NT2/D1 (cell line): ENCODE measurements around the gene WNK1.

Experiments used
- SUZ12 ChIP-seq: IDR thresholded peaks from 2 replicates; pipeline ENCODE4 v1.6.1; 2011; ENCODE audit not compliant: insufficient read length, insufficient read depth; ENCODE audit errors: extremely low read depth
- YY1 ChIP-seq: IDR thresholded peaks from 2 replicates; pipeline ENCODE4 v1.6.1; 2011; ENCODE audit not compliant: insufficient read length, insufficient read depth
- ZNF274 ChIP-seq: IDR thresholded peaks from 2 replicates; pipeline ENCODE4 v1.6.1; 2011; ENCODE audit warnings: mild to moderate bottlenecking, low read depth, low read length

GRCh38 chr12:737122-737739, 15.1 kb upstream of the WNK1 start:
- TF ChIP-seq SUZ12 = no peak
- no peak for TF ChIP-seq YY1
- TF ChIP-seq ZNF274 = no peak
